CD4-positive, alpha-beta T cell treated with Interleukin-10 for 1 hour (primary cell): Measurements from ENCODE around the gene DRAM2.

ENCODE experiments used
- DNase-seq: peaks from one replicate; pipeline ENCODE4 v3.0.0-alpha.2; 2020

DRAM2 gene

GRCh38 chr1:111139956-111140679 lies at the start of gene DRAM2, which contains the start of gene CEPT1:
TSS of gene DRAM2 (minus strand) at chr1:111140093. CDS start at chr1:111131554, 8,539 bp downstream.
TSS of gene CEPT1 (plus strand) at chr1:111140223. CDS start at chr1:111147715, 7,492 bp downstream.
- peak; percentile 94 for DNase-seq

- no peak for DNase-seq
Measured at GRCh38 chr1:111184663-111185062, 44.8 kb upstream of the DRAM2 start.

GRCh38 chr1:111183308-111184069 lies 43.6 kb upstream of the DRAM2 start:
- no peak for DNase-seq

- no peak for DNase-seq
Measured at GRCh38 chr1:111182052-111182451, 42.2 kb upstream of the DRAM2 start.

GRCh38 chr1:111179968-111180533 lies 40.2 kb upstream of the DRAM2 start:
- DNase-seq: no peak

- no peak for DNase-seq
Measured at GRCh38 chr1:111176678-111177077, 36.8 kb upstream of the DRAM2 start.

GRCh38 chr1:111175349-111175748 lies 35.5 kb upstream of the DRAM2 start:
- DNase-seq: no peak

GRCh38 chr1:111174070-111174469 lies 34.2 kb upstream of the DRAM2 start:
- DNase-seq: no peak

- DNase-seq: no peak
Measured at GRCh38 chr1:111172463-111172862, 32.6 kb upstream of the DRAM2 start.

GRCh38 chr1:111164151-111164550 lies 24.3 kb upstream of the DRAM2 start:
- DNase-seq: no peak

GRCh38 chr1:111163363-111163762 lies 23.5 kb upstream of the DRAM2 start:
- no peak for DNase-seq

GRCh38 chr1:111162488-111162880 lies 22.6 kb upstream of the DRAM2 start:
- DNase-seq: no peak

GRCh38 chr1:111161843-111162487 lies 22.1 kb upstream of the DRAM2 start:
- no peak for DNase-seq

GRCh38 chr1:111157431-111157830 lies 17.5 kb upstream of the DRAM2 start:
- DNase-seq: no peak

GRCh38 chr1:111154021-111154999 lies 14.4 kb upstream of the DRAM2 start:
- no peak for DNase-seq

- no peak for DNase-seq
Measured at GRCh38 chr1:111151838-111152237, 11.9 kb upstream of the DRAM2 start.

GRCh38 chr1:111148376-111148881 lies 8.5 kb upstream of the DRAM2 start:
- no peak for DNase-seq

- no peak for DNase-seq
Measured at GRCh38 chr1:111147948-111148347, 8.1 kb upstream of the DRAM2 start.

- DNase-seq: no peak
Measured at GRCh38 chr1:111145963-111146768, 6.3 kb upstream of the DRAM2 start.

- DNase-seq: no peak
Measured at GRCh38 chr1:111145542-111145941, 5.6 kb upstream of the DRAM2 start.
